GM12878 (cell line): ENCODE data around the gene VPS16. TPM values are rescaled to one million over a fixed set of nuclear protein-coding genes. Genes with fewer than 3 reads are reported as not detected.
"Not testable (repeated sequence)": the region's sequence is repeated elsewhere in the genome, so short reads cannot be mapped to it uniquely, and the experiment has no call there.

Experiments used
- ATAC-seq: fragments of 200-7000 bp; cut with Tn5 transposase; 3 replicates; pipeline ENCODE4 v1.9.1; 2020; ENCODE audit warnings: mild to moderate bottlenecking, moderate library complexity
- BruUV-seq: library from RNA; stranded (reverse); fragments of 400-500 nt; replicated peaks from 2 replicates; lab custom pipeline; 2021; lab: Mats Ljungman, UMichigan
- CTCF ChIA-PET: fragments of 300-600 bp; sonication (Branson Sonifier 250); formaldehyde crosslinking; extraction: SDS; loops from one replicate; lab custom pipeline; 2021; ENCODE audit warnings: inconsistent platforms; lab: Yijun Ruan, JAX
- POLR2A ChIA-PET: fragments of 350-600 bp; formaldehyde crosslinking; extraction: SDS; loops from one replicate; lab custom pipeline; 2021; ENCODE audit warnings: inconsistent platforms; lab: Charles Lee
- RAD21 ChIA-PET: fragments of 300-600 bp; sonication (Branson Sonifier 250); formaldehyde crosslinking; loops from one replicate; lab custom pipeline; 2023; ENCODE audit warnings: antibody characterized with exemption; ENCODE audit not compliant: unreplicated experiment; lab: Charles Lee
- SMC1A ChIA-PET: fragments of 300-600 bp; sonication (Branson Sonifier 250); formaldehyde crosslinking; loops from one replicate; lab custom pipeline; 2023; ENCODE audit not compliant: unreplicated experiment, uncharacterized antibody; lab: Charles Lee
- DNase-seq: peaks from one replicate; pipeline ENCODE4 v3.0.0-alpha.2; 2011; ENCODE audit warnings: low read depth, low spot score
- FAIRE-seq: peaks from 3 replicates; lab custom pipeline; 2011; peaks lifted over from hg19 to GRCh38; lab: Jason Lieb, UNC
- H2AFZ ChIP-seq: 2 replicates; pipeline ENCODE4 v1.6.0; 2011; ENCODE audit warnings: low read depth, low read length, control low read depth; ENCODE audit not compliant: control insufficient read depth
- H3K27ac ChIP-seq: 2 replicates; pipeline ENCODE4 v1.5.1; 2011; ENCODE audit warnings: control low read depth; ENCODE audit not compliant: control insufficient read depth, insufficient read depth
- H3K27me3 ChIP-seq, 2 experiments: replicated peaks in 1 of 2; 2 replicates each; pipeline versions ENCODE4 v1.6.0 to v1.6.1; 2011; ENCODE audit warnings: low read length in 1 of 2; ENCODE audit not compliant: control insufficient read depth in 2 of 2, insufficient read depth in 2 of 2
- H3K36me3 ChIP-seq, 2 experiments: 2 replicates each; pipeline ENCODE4 v1.5.1; 2011; ENCODE audit warnings: low read length in 1 of 2; ENCODE audit not compliant: control insufficient read depth in 2 of 2, insufficient read depth in 2 of 2
- H3K4me1 ChIP-seq: 2 replicates; pipeline ENCODE4 v1.6.1; 2011; ENCODE audit warnings: mild to moderate bottlenecking, low read length, moderate library complexity, mixed read lengths; ENCODE audit not compliant: control insufficient read depth, insufficient read depth
- H3K4me2 ChIP-seq: 2 replicates; pipeline ENCODE4 v1.6.0; 2011; ENCODE audit warnings: control low read depth; ENCODE audit not compliant: control insufficient read depth, insufficient read depth
- H3K4me3 ChIP-seq: fragments of 200-600 bp; sonication (generic); 2 replicates; pipeline ENCODE4 v1.5.1; 2016
- H3K79me2 ChIP-seq: 2 replicates; pipeline ENCODE4 v1.6.0; 2011; ENCODE audit warnings: low read length; ENCODE audit not compliant: control insufficient read depth, insufficient read depth
- H3K9ac ChIP-seq: 2 replicates; pipeline ENCODE4 v1.8.0; 2011; ENCODE audit warnings: low read length, control low read depth, mixed read lengths; ENCODE audit not compliant: control insufficient read depth, insufficient read depth
- H3K9me3 ChIP-seq: replicated peaks from 3 replicates; pipeline ENCODE4 v1.5.1; 2011; ENCODE audit warnings: mild to moderate bottlenecking, low read length; ENCODE audit not compliant: control insufficient read depth, insufficient read depth
- H4K20me1 ChIP-seq: 2 replicates; pipeline ENCODE4 v1.6.0; 2011; ENCODE audit not compliant: control insufficient read depth, insufficient read depth
- ATF7 ChIP-seq: fragments of 450-650 bp; IDR thresholded peaks from 2 replicates; pipeline ENCODE4 v1.6.1; 2016; ENCODE audit warnings: low read depth, mild to moderate bottlenecking
- CBFB ChIP-seq: IDR thresholded peaks from 2 replicates; pipeline ENCODE4 v1.6.1; 2016; ENCODE audit warnings: antibody characterized with exemption, low read depth
- NR2C1 ChIP-seq: fragments of 450-650 bp; IDR thresholded peaks from 2 replicates; pipeline ENCODE4 v1.6.1; 2017; ENCODE audit warnings: antibody characterized with exemption, mild to moderate bottlenecking, moderate library complexity
- RAD21 ChIP-seq: IDR thresholded peaks from 2 replicates; pipeline ENCODE4 v1.6.1; 2011; ENCODE audit warnings: mild to moderate bottlenecking, low read depth, low read length, moderate library complexity; ENCODE audit not compliant: insufficient read depth
- RBBP5 ChIP-seq: fragments of 200-600 bp; sonication (generic); conservative IDR thresholded peaks from 2 replicates; pipeline ENCODE4 v1.6.1; 2016
- RUNX3 ChIP-seq: IDR thresholded peaks from 2 replicates; pipeline ENCODE4 v1.6.1; 2012; ENCODE audit warnings: low read length, inconsistent platforms
- WGBS: methylation state at CpG from one replicate; pipeline ENCODE4 v1.1.6; 2016; ENCODE audit warnings: low lambda C conversion rate; ENCODE audit not compliant: insufficient replicate concordance, insufficient coverage; ENCODE audit errors: missing lambda C conversion rate; 5-methylcytosine and 5-hydroxymethylcytosine counted together
- in situ Hi-C: fragments of 300-500 bp; cut with MboI; formaldehyde crosslinking; loops from 9 replicates; pipeline ENCODE4 v1.14.3; 2018; ENCODE audit warnings: mixed read lengths
- intact Hi-C: fragments of 100-400 bp; cut with micrococcal nuclease; formaldehyde crosslinking; loops from one replicate; pipeline ENCODE4 v1.14.2; 2022; ENCODE audit not compliant: unreplicated experiment
- polyA plus RNA-seq, 11 experiments: library from polyadenylated mRNA; depleted of rRNA in 4 of 11; unstranded in 6 of 11; stranded (reverse) in 5 of 11; fragments of >200 nt; fragmentation: Nextera tagmentation in 4 of 11; fragmentation: Illumina TruSeq in 1 of 11; extraction: Ambion mirVana in 4 of 11; extraction: Trizol in 1 of 11; gene quantifications; 1 replicate in 1 of 11; 2 replicates in 10 of 11; pipeline versions ENCODE4 v1.2.1 to v1.2.3, GENCODE V29; 2011 to 2016; ENCODE audit warnings: inconsistent platforms in 2 of 11, missing spikeins in 2 of 11, low read depth in 1 of 11
- total RNA-seq, 4 experiments: library from RNA; depleted of rRNA in 3 of 4; stranded (reverse); fragments of >200 nt in 3 of 4; fragmentation: Illumina TruSeq in 1 of 4; extraction: Trizol in 1 of 4; gene quantifications; 2 replicates each; pipeline versions ENCODE4 v1.2.1 to v1.2.3, GENCODE V29; 2013 to 2021

The VPS16 gene
- total and polyA plus RNA-seq, 10 of the 15 experiments (the other 5 are each of a cell fraction or from before 2014, with no cell fraction given) = 8.4 to 37.5 (median 26.4) TPM

DNA sequence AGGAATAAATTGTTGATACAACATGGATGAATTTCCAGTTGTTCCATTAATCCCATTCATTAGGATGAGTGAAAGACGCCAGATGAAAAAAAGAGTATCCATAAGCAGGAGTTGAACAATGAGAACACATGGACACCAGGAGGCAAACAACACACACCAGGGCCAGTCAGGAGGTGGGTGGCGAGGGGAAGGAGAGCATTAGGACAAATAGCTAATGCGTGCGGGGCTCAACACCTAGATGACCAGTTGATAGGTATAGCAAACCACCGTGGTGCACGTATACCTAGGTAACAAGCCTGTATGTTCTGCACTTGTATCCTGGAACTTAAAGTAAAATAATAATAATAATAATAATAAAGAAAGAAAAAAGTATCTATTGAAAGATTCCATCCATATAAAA is 11.2 kb upstream of the VPS16 start:
- CTCF ChIA-PET = no interaction called here

GRCh38 chr20:2831206-2831605 is 9.3 kb upstream of the VPS16 start:
- WGBS = 50% methylated on average over 5 of the region's 7 CpGs
- BruUV-seq, DNase-seq, RAD21 ChIA-PET, H3K4me1 ChIP-seq, H3K27me3 ChIP-seq, H3K9ac ChIP-seq, SMC1A ChIA-PET, H3K4me2 ChIP-seq, CTCF ChIA-PET, H2AFZ ChIP-seq, H3K9me3 ChIP-seq, H3K36me3 ChIP-seq, H3K79me2 ChIP-seq, H3K27ac ChIP-seq, H3K4me3 ChIP-seq, intact Hi-C loops, H4K20me1 ChIP-seq, POLR2A ChIA-PET, ATAC-seq, in situ Hi-C loops, FAIRE-seq: not testable (repeated sequence)

More for the DNA sequence above, 11.2 kb upstream of the VPS16 start:
- BruUV-seq = no TSS peak
- RAD21 ChIA-PET = no interaction called here
- no peaks in the 10 kb centered on the region for H3K27me3 ChIP-seq
- DNase-seq (no peak), ATAC-seq (no peak), FAIRE-seq (no peak)
- intact Hi-C loops = no loop called here
- no peaks in the 10 kb centered on the region for H4K20me1 ChIP-seq
- H3K4me1 ChIP-seq = no peaks in the 10 kb centered on the region; the same call in 1 of the 2 replicates
- no peak overlapping the region for H3K4me2 ChIP-seq
- H3K4me3 ChIP-seq = no peak overlapping the region
- TF ChIP-seq NR2C1 (no peak), CBFB (no peak), RAD21 (no peak), ATF7 (no peak), RBBP5 (no peak), RUNX3 (no peak)
- POLR2A ChIA-PET = no interaction called here
- H3K9me3 ChIP-seq = no peaks in the 10 kb centered on the region
- H2AFZ ChIP-seq = no peak overlapping the region
- SMC1A ChIA-PET = no interaction called here
- H3K79me2 ChIP-seq = no peaks in the 10 kb centered on the region
- H3K36me3 ChIP-seq = no peaks in the 10 kb centered on the region
- in situ Hi-C loops = no loop called here
- no peak overlapping the region for H3K27ac ChIP-seq
- WGBS = 46% methylated on average over 6 of the region's 6 CpGs
- H3K9ac ChIP-seq = no peak overlapping the region
